Erythroblast (primary cell): Measurements from ENCODE around the gene ITGA4.

ENCODE experiments used
- GATA1 ChIP-seq: IDR thresholded peaks from 2 replicates; pipeline ENCODE4 v1.6.1; 2011; ENCODE audit warnings: low read depth, mild to moderate bottlenecking, control low read depth, low read length, moderate library complexity
- POLR2A ChIP-seq: IDR thresholded peaks from 2 replicates; pipeline ENCODE4 v1.6.1; 2011; ENCODE audit warnings: mild to moderate bottlenecking, low read length

- no peak for TF ChIP-seq GATA1
- no peak for TF ChIP-seq POLR2A
Observed at GRCh38 chr2:181430406-181431118, 26.6 kb upstream of the ITGA4 start.
